GM12892 (cell line): ENCODE results near the gene KLF1.

ENCODE experiments used
- DNase-seq: peaks from one replicate; pipeline ENCODE4 v3.0.0; 2011; ENCODE audit not compliant: insufficient read length
- FAIRE-seq: peaks from 2 replicates; lab custom pipeline; 2011; peaks lifted over from hg19 to GRCh38; lab: Jason Lieb, UNC
- POLR2A ChIP-seq: IDR thresholded peaks from 2 replicates; pipeline ENCODE4 v1.6.1; 2011; ENCODE audit warnings: low read depth, low read length, control low read depth
- POLR2AphosphoS5 ChIP-seq: IDR thresholded peaks from 2 replicates; pipeline ENCODE4 v1.6.1; 2011; ENCODE audit warnings: low read depth, low read length, control low read depth
- TAF1 ChIP-seq: IDR thresholded peaks from 2 replicates; pipeline ENCODE4 v1.6.1; 2011; ENCODE audit warnings: low read depth, mild to moderate bottlenecking, control low read depth, low read length, borderline replicate concordance

The KLF1 gene

DNA sequence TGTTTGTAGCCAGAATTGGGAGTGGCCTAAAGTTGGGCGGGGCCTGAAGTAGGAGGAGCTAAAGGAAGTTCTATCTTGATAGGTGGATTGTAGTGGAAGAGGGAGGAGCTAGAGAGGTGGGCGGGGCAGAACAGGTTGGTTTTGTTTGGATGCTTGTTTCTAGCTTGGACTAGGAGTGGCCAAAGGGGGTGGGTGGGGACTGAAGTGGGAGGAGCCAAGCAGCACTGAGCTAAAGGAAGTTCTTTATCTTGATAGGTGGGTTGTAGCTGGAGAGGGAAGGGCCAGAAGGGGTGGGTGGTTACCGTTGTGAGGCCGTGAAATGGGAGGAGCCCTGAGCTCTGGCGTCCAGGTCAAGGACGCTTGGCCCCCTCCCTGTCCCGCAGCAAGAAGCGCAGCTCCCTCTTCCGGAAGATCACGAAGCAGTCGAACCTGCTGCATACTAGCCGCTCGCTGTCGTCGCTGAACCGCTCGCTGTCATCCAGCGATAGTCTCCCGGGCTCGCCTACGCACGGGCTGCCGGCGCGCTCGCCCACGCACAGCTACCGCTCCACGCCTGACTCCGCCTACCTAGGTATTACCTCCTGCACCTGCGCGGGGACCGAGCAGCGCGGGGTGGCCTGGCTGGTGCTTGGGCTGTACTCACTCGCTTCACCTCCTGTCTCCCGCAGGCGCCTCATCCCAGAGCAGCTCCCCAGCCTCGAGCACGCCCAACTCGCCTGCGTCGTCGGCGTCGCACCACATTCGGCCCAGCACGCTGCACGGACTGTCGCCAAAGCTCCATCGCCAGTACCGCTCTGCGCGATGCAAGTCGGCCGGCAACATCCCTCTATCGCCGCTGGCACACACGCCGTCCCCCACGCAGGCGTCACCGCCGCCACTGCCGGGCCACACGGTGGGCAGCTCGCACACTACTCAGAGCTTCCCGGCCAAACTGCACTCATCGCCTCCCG lies 13.8 kb downstream of the KLF1 start:
- DNase-seq (no peak), FAIRE-seq (no peak)
- TF ChIP-seq POLR2AphosphoS5 (no peak), POLR2A (no peak), TAF1 (no peak)

GRCh38 chr19:12872255-12872654 lies 14.7 kb downstream of the KLF1 start:
- no peak for TF ChIP-seq POLR2A
- TF ChIP-seq TAF1, result no peak
- TF ChIP-seq POLR2AphosphoS5, result no peak
- no peak for FAIRE-seq
- DNase-seq, result no peak

DNA sequence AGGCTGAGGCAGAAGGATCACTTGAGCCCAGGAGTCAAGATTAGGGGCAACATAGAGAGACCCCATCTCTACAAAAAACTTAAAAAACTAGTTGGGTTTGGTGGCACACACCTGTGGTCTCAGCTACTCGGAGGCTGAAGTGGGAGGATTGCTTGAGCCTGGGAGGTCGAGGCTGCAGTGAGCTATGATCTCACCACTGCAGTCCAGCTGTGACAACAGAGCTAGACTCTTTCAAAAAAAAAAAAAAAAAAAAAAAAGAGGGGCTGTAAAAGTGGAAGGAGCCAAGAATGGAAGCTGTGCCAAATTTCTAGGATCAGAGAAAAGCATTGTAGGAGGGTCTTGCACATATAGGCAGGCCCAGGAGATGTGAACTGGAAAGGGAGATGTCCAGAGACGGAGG lies 15.3 kb downstream of the KLF1 start:
- no peak for FAIRE-seq
- no peak for DNase-seq
- TF ChIP-seq POLR2AphosphoS5 (no peak), TAF1 (no peak)

DNA sequence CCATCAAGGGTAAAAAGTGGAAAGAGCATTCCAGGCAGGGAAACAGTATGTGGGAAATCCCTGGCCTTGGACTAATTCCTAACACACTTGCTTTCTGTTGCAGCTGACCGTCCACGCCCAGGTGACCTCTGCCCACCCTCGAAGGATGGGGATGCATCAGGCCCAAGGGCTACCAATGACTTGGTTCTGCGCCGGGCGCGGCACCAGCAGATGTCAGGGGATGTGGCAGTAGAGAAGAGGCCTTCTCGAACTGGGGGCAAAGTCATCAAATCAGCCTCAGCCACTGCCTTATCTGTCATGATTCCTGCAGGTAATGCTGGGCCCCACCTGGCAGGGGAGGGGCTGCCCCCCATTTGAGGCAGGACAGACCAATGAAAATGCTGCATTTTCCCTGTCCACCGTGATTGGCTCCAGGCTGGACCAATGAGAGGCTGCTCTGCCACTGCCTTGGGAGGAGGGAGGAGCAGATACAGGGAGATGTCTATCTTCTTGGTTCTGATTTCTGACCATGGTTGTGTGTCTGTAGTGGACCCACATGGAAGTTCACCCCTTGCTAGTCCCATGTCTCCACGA lies 18.4 kb downstream of the KLF1 start:
- FAIRE-seq, result no peak

GRCh38 chr19:12867120-12868099 lies 19.6 kb downstream of the KLF1 start:
- peak; percentile 96 for DNase-seq
- peak; percentile 92 for FAIRE-seq
- 0 out of 2 replicates have a peak, but pooled peaks have one; percentile 36 for TF ChIP-seq TAF1
- peak; percentile 30; the same call in 1 of the 2 replicates for TF ChIP-seq POLR2A
- TF ChIP-seq POLR2AphosphoS5, result no peak

More for the DNA sequence above, 18.4 kb downstream of the KLF1 start:
- DNase-seq, result no peak
- no peak for TF ChIP-seq POLR2AphosphoS5
- TF ChIP-seq TAF1, result no peak
- TF ChIP-seq POLR2A, result no peak

DNA sequence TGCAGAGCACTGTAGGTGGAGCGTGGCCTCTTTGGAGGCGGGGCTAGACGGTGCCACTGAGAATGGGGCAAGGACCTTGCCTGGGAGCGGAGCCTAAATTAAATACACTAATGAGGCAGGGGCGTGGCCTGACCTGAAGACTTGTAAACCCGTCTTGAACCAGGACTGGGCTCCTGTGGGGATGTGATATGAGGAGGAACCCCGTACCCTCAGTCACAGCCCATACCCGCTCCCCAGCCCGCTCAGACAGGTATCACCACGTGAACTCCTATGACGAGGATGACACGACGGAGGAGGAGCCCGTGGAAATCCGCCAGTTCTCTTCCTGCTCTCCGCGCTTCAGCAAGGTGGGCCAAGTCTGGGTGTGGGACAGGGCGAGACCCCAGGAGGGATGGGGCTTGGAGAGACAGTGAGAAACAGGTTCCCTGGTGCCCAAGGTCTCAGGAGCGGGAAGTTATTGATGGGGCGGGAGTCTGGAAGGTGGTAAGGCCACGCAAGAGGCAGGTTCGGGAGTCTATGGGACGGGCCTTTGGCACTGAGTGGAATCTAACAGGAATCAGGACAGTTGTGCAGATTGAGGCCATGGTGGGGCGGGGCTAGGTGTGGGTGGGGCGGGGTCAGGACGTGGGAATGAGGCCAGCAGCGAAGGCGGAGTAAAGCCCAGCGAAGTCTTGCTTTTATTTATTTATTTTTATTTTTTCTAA lies 20.4 kb downstream of the KLF1 start:
- no peak for DNase-seq
- TF ChIP-seq TAF1 (no peak), POLR2AphosphoS5 (no peak), POLR2A (no peak)
- no peak for FAIRE-seq

DNA sequence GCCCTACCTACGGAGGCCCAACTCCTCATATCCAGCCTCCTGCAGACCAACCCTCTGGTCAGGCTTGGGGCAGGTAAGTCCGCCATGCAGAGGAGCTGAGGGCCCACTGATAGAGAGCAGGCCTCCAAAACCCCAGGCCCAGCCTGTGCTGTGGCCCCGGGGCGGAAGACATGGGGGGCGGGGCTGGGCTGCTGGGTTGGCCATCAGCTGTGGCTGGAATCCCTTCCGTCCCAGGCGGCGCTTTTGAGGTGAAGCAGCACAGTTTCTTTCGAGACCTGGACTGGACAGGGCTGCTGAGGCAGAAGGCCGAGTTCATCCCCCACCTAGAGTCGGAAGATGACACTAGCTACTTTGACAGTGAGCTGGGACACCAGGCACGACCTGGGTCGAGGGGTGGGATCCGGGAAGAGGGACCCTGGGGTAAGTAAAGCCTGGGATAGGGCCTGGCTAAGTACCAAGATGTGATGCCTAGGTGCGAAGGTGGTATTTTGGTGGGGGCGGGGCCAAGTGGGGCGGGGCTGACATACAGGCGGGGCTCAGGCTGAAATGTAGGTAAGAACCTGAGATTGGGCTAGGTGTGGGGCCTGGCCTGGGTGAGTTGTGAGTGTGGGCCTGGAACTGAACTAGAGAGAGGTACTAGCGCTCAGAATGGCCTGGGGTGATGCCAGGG lies 21.1 kb downstream of the KLF1 start:
- DNase-seq, result no peak
- no peak for TF ChIP-seq TAF1
- no peak for FAIRE-seq

- no peak for FAIRE-seq
- no peak for DNase-seq
- no peak for TF ChIP-seq POLR2A
- no peak for TF ChIP-seq TAF1
- no peak for TF ChIP-seq POLR2AphosphoS5
Observed at GRCh38 chr19:12864721-12865715, 22.0 kb downstream of the KLF1 start.

- no peak for TF ChIP-seq POLR2AphosphoS5
- FAIRE-seq (no peak), DNase-seq (no peak)
Observed at GRCh38 chr19:12864143-12864542, 22.9 kb downstream of the KLF1 start.

DNA sequence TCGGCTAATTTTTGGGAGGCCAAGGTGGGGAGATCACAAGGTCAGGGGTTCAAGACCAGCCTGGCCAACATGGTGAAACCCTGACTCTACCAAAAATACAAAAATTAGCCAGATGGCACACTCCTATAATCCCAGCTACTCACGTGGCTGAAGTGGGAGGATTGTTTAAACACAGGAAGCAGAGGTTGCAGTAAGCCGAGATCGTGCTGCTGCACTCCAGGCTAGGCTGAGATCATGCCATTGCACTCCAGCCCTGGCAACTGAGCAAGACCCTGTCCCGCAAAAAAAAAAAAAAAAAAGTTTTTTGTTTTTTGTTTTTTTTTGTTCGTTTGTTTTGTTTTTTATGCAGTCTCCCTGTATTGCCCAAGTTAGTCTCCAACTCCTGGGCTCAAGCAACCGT lies 27.5 kb downstream of the KLF1 start:
- FAIRE-seq (no peak), DNase-seq (no peak)
- TF ChIP-seq POLR2AphosphoS5 (no peak), POLR2A (no peak), TAF1 (no peak)
